ENCODE measurements around the gene PNMT.

DNA sequence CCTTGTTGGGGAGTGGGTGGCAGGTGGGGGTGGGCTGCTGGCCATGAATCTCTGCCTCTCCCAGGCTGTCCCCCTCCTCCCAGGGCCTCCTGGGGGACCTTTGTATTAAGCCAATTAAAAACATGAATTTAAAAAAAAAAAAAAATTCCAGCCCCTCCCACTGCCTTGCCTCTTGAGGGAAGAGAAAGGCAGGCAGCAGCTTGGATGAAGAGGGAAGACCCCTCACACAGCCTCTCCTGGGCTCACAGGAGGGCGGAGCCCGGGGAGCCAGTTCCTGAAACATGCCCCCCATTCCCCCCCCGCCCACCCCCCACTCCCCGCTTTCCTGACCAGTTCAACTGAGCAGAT is 4.9 kb upstream of the PNMT start:
- TF ChIP-seq KDM5A (IDR thresholded peaks at IDR 0.05; ENCODE audit: low read length) (no peak), POLR2AphosphoS5 (IDR thresholded peaks at IDR 0.05; ENCODE audit: low read depth, low read length) (no peak), TAF1 (IDR thresholded peaks at IDR 0.05; ENCODE audit: low read depth, low read length) (no peak), CBX5 (IDR thresholded peaks at IDR 0.05; ENCODE audit: low read depth, low read length) (no peak), SAP30 (IDR thresholded peaks at IDR 0.05; ENCODE audit: insufficient read depth, insufficient replicate concordance, low read length) (no peak), GABPA (IDR thresholded peaks at IDR 0.05; ENCODE audit: borderline replicate concordance, insufficient read depth, low read length) (no peak), SRF (IDR thresholded peaks at IDR 0.05; ENCODE audit: low read depth, low read length) (no peak), EZH2 (IDR thresholded peaks at IDR 0.05; ENCODE audit: low read depth, low read length, severe bottlenecking) (no peak), TCF12 (IDR thresholded peaks at IDR 0.05; ENCODE audit: low read depth, low read length) (no peak), RFX5 (IDR thresholded peaks at IDR 0.05; ENCODE audit: borderline replicate concordance, low read depth, low read length) (no peak), SIN3A (conservative IDR thresholded peaks at IDR 0.05 in 1 of 2, IDR thresholded peaks at IDR 0.05 in 1 of 2; ENCODE audit: low read depth in 1 of 2, low read length in 2 of 2) (no peak)
- TF ChIP-seq, protein P1, sequence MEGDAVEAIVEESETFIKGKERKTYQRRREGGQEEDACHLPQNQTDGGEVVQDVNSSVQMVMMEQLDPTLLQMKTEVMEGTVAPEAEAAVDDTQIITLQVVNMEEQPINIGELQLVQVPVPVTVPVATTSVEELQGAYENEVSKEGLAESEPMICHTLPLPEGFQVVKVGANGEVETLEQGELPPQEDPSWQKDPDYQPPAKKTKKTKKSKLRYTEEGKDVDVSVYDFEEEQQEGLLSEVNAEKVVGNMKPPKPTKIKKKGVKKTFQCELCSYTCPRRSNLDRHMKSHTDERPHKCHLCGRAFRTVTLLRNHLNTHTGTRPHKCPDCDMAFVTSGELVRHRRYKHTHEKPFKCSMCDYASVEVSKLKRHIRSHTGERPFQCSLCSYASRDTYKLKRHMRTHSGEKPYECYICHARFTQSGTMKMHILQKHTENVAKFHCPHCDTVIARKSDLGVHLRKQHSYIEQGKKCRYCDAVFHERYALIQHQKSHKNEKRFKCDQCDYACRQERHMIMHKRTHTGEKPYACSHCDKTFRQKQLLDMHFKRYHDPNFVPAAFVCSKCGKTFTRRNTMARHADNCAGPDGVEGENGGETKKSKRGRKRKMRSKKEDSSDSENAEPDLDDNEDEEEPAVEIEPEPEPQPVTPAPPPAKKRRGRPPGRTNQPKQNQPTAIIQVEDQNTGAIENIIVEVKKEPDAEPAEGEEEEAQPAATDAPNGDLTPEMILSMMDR (IDR thresholded peaks at IDR 0.05; ENCODE audit: control extremely low read depth in 1 of 3, insufficient read depth in 1 of 3, low read depth in 1 of 3, low read length in 3 of 3): no peak
